HUES64 (cell line): Measurements from ENCODE around the gene KRTAP12-2.
"Not testable (repeated sequence)": the region's sequence is repeated elsewhere in the genome, so short reads cannot be mapped to it uniquely, and the experiment has no call there.

Source experiments
- H3K27ac ChIP-seq: 2 replicates; pipeline ENCODE4 v1.7.0; 2013; ENCODE audit warnings: low read depth, low read length, inconsistent platforms
- H3K27me3 ChIP-seq: 2 replicates; pipeline ENCODE4 v1.6.1; 2013; ENCODE audit warnings: mild to moderate bottlenecking, low read length; ENCODE audit not compliant: insufficient read depth
- H3K36me3 ChIP-seq: 2 replicates; pipeline ENCODE4 v1.6.1; 2013; ENCODE audit warnings: mild to moderate bottlenecking, low read length; ENCODE audit not compliant: insufficient read depth
- H3K4me1 ChIP-seq: 2 replicates; pipeline ENCODE4 v1.6.1; 2013; ENCODE audit warnings: mild to moderate bottlenecking, low read length, moderate library complexity; ENCODE audit not compliant: insufficient read depth
- H3K4me3 ChIP-seq: 2 replicates; pipeline ENCODE4 v1.5.1; 2013; ENCODE audit warnings: mild to moderate bottlenecking, low read length, moderate library complexity
- H3K9ac ChIP-seq: 2 replicates; pipeline ENCODE4 v1.6.1; 2013; ENCODE audit warnings: mild to moderate bottlenecking, low read depth, low read length
- H3K9me3 ChIP-seq: 2 replicates; pipeline ENCODE4 v1.6.1; 2013; ENCODE audit warnings: low read depth, low read length; ENCODE audit not compliant: insufficient read depth
- WGBS: fragments of 150-250, 120-280 bp; methylation state at CpG from one replicate; pipeline ENCODE4 v1.1.7; 2013; ENCODE audit warnings: missing lambda C conversion rate; 5-methylcytosine and 5-hydroxymethylcytosine counted together

The KRTAP12-2 gene

GRCh38 chr21:44644878-44645277, 21.8 kb downstream of the KRTAP12-2 start:
- Histone ChIP-seq H3K36me3 (no peaks in the 10 kb centered on the region), H3K27ac (no peak overlapping the region), H3K9me3 (peaks cover 17% of the 10 kb centered on the region), H3K4me3 (no peak overlapping the region), H3K9ac (no peak overlapping the region), H3K27me3 (no peaks in the 10 kb centered on the region), H3K4me1 (no peaks in the 10 kb centered on the region)
- 100% methylated on average over 1 of the region's 2 CpGs for WGBS

- Histone ChIP-seq H3K9me3 (peaks cover 17% of the 10 kb centered on the region), H3K27me3 (no peaks in the 10 kb centered on the region), H3K9ac (no peak overlapping the region), H3K27ac (no peak overlapping the region), H3K36me3 (no peaks in the 10 kb centered on the region), H3K4me3 (no peak overlapping the region), H3K4me1 (no peaks in the 10 kb centered on the region)
- 91% methylated on average over 14 of the region's 14 CpGs for WGBS
Measured at GRCh38 chr21:44643741-44644310, 22.9 kb downstream of the KRTAP12-2 start.

GRCh38 chr21:44640761-44641160, 26.0 kb downstream of the KRTAP12-2 start:
- H3K4me1 ChIP-seq = no peaks in the 10 kb centered on the region
- peaks cover 17% of the 10 kb centered on the region for H3K9me3 ChIP-seq
- H3K27ac ChIP-seq = no peak overlapping the region
- no peak overlapping the region for H3K9ac ChIP-seq
- no peaks in the 10 kb centered on the region for H3K36me3 ChIP-seq
- H3K27me3 ChIP-seq = no peaks in the 10 kb centered on the region
- no peak overlapping the region for H3K4me3 ChIP-seq
- 94% methylated on average over 5 of the region's 5 CpGs for WGBS

GRCh38 chr21:44639331-44639655, 27.4 kb downstream of the KRTAP12-2 start:
- H3K36me3 ChIP-seq = no peaks in the 10 kb centered on the region
- H3K4me3 ChIP-seq = no peak overlapping the region
- H3K9ac ChIP-seq = no peak overlapping the region
- H3K27me3 ChIP-seq = no peaks in the 10 kb centered on the region
- H3K27ac ChIP-seq = no peak overlapping the region
- H3K9me3 ChIP-seq = peaks cover 7% of the 10 kb centered on the region
- H3K4me1 ChIP-seq = no peaks in the 10 kb centered on the region
- WGBS = 95% methylated on average over 12 of the region's 12 CpGs

GRCh38 chr21:44638506-44639330, 28.0 kb downstream of the KRTAP12-2 start:
- WGBS = 95% methylated on average over 19 of the region's 21 CpGs
- H3K36me3 ChIP-seq, H3K4me3 ChIP-seq, H3K27ac ChIP-seq, H3K4me1 ChIP-seq, H3K9ac ChIP-seq, H3K9me3 ChIP-seq, H3K27me3 ChIP-seq: not testable (repeated sequence)

GRCh38 chr21:44637851-44638348, 28.8 kb downstream of the KRTAP12-2 start:
- WGBS = 84% methylated on average over 6 of the region's 12 CpGs
- not testable (repeated sequence) for H3K4me3 ChIP-seq, H3K27ac ChIP-seq, H3K9me3 ChIP-seq, H3K4me1 ChIP-seq, H3K9ac ChIP-seq, H3K27me3 ChIP-seq, H3K36me3 ChIP-seq

- H3K9ac ChIP-seq = no peak within 1 kb of the TSS
- 0 out of 2 replicates have a peak, but pooled peaks cover 2% of the 10 kb centered on the region for H3K9me3 ChIP-seq
- 71% methylated on average over 21 of the region's 21 CpGs for WGBS
- H3K4me1 ChIP-seq = no peaks in the 10 kb centered on the region
- H3K36me3 ChIP-seq = no peaks in the 10 kb centered on the region
- no peaks in the 10 kb centered on the region for H3K27me3 ChIP-seq
- no peak within 1 kb of the TSS for H3K4me3 ChIP-seq
- no peak within 1 kb of the TSS for H3K27ac ChIP-seq
Measured at GRCh38 chr21:44637018-44637850, 29.5 kb downstream of the KRTAP12-2 start, which contains the start of gene KRTAP10-10. TSS of gene KRTAP10-10 (plus strand) at chr21:44637356. CDS start at chr21:44637418, 62 bp downstream.

GRCh38 chr21:44636209-44637017, 30.3 kb downstream of the KRTAP12-2 start:
- H3K27ac ChIP-seq = no peak overlapping the region
- H3K36me3 ChIP-seq = no peaks in the 10 kb centered on the region
- no peaks in the 10 kb centered on the region for H3K4me1 ChIP-seq
- no peak overlapping the region for H3K9ac ChIP-seq
- WGBS = 90% methylated on average over 15 of the region's 15 CpGs
- H3K27me3 ChIP-seq = no peaks in the 10 kb centered on the region
- H3K9me3 ChIP-seq = 0 out of 2 replicates have a peak, but pooled peaks cover 8% of the 10 kb centered on the region
- H3K4me3 ChIP-seq = no peak overlapping the region

- H3K4me3 ChIP-seq = no peak overlapping the region
- no peak overlapping the region for H3K27ac ChIP-seq
- no CpG with 5 or more reads among the region's 1 CpG for WGBS
Measured at GRCh38 chr21:44632067-44632466, 34.7 kb downstream of the KRTAP12-2 start.

GRCh38 chr21:44630440-44630839, 36.3 kb downstream of the KRTAP12-2 start:
- H3K27me3 ChIP-seq = no peaks in the 10 kb centered on the region

More at GRCh38 chr21:44632067-44632466, 34.7 kb downstream of the KRTAP12-2 start:
- Histone ChIP-seq H3K9me3 (0 out of 2 replicates have a peak, but pooled peaks cover 8% of the 10 kb centered on the region), H3K9ac (no peak overlapping the region), H3K27me3 (no peaks in the 10 kb centered on the region), H3K36me3 (no peaks in the 10 kb centered on the region), H3K4me1 (no peaks in the 10 kb centered on the region)

More at GRCh38 chr21:44630440-44630839, 36.3 kb downstream of the KRTAP12-2 start:
- H3K9me3 ChIP-seq = 0 out of 2 replicates have a peak, but pooled peaks cover 8% of the 10 kb centered on the region
- WGBS = 92% methylated on average over 2 of the region's 2 CpGs
- H3K9ac ChIP-seq = no peak overlapping the region
- no peak overlapping the region for H3K4me3 ChIP-seq
- H3K36me3 ChIP-seq = no peaks in the 10 kb centered on the region
- no peak overlapping the region for H3K27ac ChIP-seq
- H3K4me1 ChIP-seq = no peaks in the 10 kb centered on the region
